Thymus (tissue), 11 donors: ENCODE data around the gene STX11. TPM values are rescaled to one million over a fixed set of nuclear protein-coding genes. Genes with fewer than 3 reads are reported as not detected.

Source experiments
- DNase-seq, 9 donors: peaks; one replicate each; pipeline ENCODE4 v3.0.0-alpha.2; 2013; ENCODE audit warnings: low spot score in 9 of 9, low read depth in 6 of 9, missing footprints in 1 of 9
- H3K27ac ChIP-seq, 2 donors: one replicate each; pipeline ENCODE4 v1.5.1; 2013; ENCODE audit warnings: control low read depth in 1 of 2, low read depth in 1 of 2, low read length in 1 of 2, mild to moderate bottlenecking in 1 of 2, moderate library complexity in 1 of 2
- H3K27me3 ChIP-seq, 2 donors: one replicate each; pipeline ENCODE4 v1.5.1; 2013; ENCODE audit warnings: low read length in 1 of 2; ENCODE audit not compliant: control insufficient read depth in 2 of 2, insufficient read depth in 1 of 2
- H3K36me3 ChIP-seq, 2 donors: one replicate each; pipeline ENCODE4 v1.5.1; 2013; ENCODE audit warnings: low read length in 1 of 2, mild to moderate bottlenecking in 1 of 2, moderate library complexity in 1 of 2; ENCODE audit not compliant: control insufficient read depth in 2 of 2, insufficient read depth in 2 of 2
- H3K4me1 ChIP-seq, 2 donors: one replicate each; pipeline ENCODE4 v1.5.1; 2013; ENCODE audit warnings: low read length in 2 of 2; ENCODE audit not compliant: control insufficient read depth in 2 of 2, insufficient read depth in 2 of 2
- H3K4me3 ChIP-seq, 2 donors: one replicate each; pipeline ENCODE4 v1.5.1; 2013; ENCODE audit warnings: low read length in 2 of 2, control low read depth in 1 of 2, mild to moderate bottlenecking in 1 of 2
- H3K9me3 ChIP-seq, 2 donors: one replicate each; pipeline ENCODE4 v1.5.1; 2013; ENCODE audit warnings: low read length in 1 of 2, mild to moderate bottlenecking in 1 of 2; ENCODE audit not compliant: control insufficient read depth in 2 of 2, insufficient read depth in 1 of 2
- WGBS: extraction: QIAGEN DNeasy Blood & Tissue Kit; methylation state at CpG from one replicate; pipeline ENCODE4 v1.1.7; 2013; 5-methylcytosine and 5-hydroxymethylcytosine counted together
- polyA plus RNA-seq: library from polyadenylated mRNA; stranded (reverse); fragments of 200-250 nt; gene quantifications from one replicate; pipeline ENCODE4 v1.2.3, GENCODE V29; 2013
- total RNA-seq: library from RNA; stranded (reverse); fragments of 120-200 nt; gene quantifications from one replicate; pipeline ENCODE4 v1.2.4, GENCODE V29; 2013
- donor health status: healthy.

The STX11 gene
- total and polyA plus RNA-seq, 2 donors, result 3.2 to 9.6 TPM

- peaks cover 5 to 6% of the 10 kb centered on the region in 2 donors for H3K4me1 ChIP-seq
These were observed 16.1 kb upstream of the STX11 start for GRCh38 chr6:144134176-144134575.

GRCh38 chr6:144134737-144135136 is 15.6 kb upstream of the STX11 start:
- WGBS, result 84% methylated on average over 2 of the region's 2 CpGs
- Histone ChIP-seq H3K36me3 (no peaks in the 10 kb centered on the region), H3K4me3 (no peak overlapping the region), H3K9me3 (no peaks in the 10 kb centered on the region), H3K27ac (no peak overlapping the region), H3K27me3 (no peaks in the 10 kb centered on the region), H3K4me1 (peaks cover 4 to 5% of the 10 kb centered on the region in 2 donors)
- no peak for DNase-seq

More at GRCh38 chr6:144134176-144134575, 16.1 kb upstream of the STX11 start:
- over 99% methylated on average over 2 of the region's 2 CpGs for WGBS
- no peaks in the 10 kb centered on the region for H3K27me3 ChIP-seq
- no peak for DNase-seq
- no peak overlapping the region for H3K27ac ChIP-seq
- H3K9me3 ChIP-seq, result no peaks in the 10 kb centered on the region
- no peak overlapping the region for H3K4me3 ChIP-seq
- no peaks in the 10 kb centered on the region for H3K36me3 ChIP-seq

GRCh38 chr6:144138542-144138941 is 11.8 kb upstream of the STX11 start:
- WGBS, result 93% methylated on average over 4 of the region's 4 CpGs
- H3K4me3 ChIP-seq, result no peak overlapping the region
- H3K27ac ChIP-seq, result no peak overlapping the region
- H3K36me3 ChIP-seq, result no peaks in the 10 kb centered on the region
- no peaks in the 10 kb centered on the region for H3K9me3 ChIP-seq
- no peaks in the 10 kb centered on the region for H3K4me1 ChIP-seq
- no peak for DNase-seq
- H3K27me3 ChIP-seq, result no peaks in the 10 kb centered on the region

- no peaks in the 10 kb centered on the region for H3K9me3 ChIP-seq
- H3K4me3 ChIP-seq, result no peak overlapping the region
- H3K27ac ChIP-seq, result no peak overlapping the region
- no peak for DNase-seq
- no peaks in the 10 kb centered on the region for H3K36me3 ChIP-seq
- H3K27me3 ChIP-seq, result no peaks in the 10 kb centered on the region
- 97% methylated on average over 3 of the region's 3 CpGs for WGBS
- H3K4me1 ChIP-seq, result no peaks in the 10 kb centered on the region
These were observed 10.5 kb upstream of the STX11 start for GRCh38 chr6:144139817-144140216.

- no peak for DNase-seq
- Histone ChIP-seq H3K9me3 (no peaks in the 10 kb centered on the region), H3K4me3 (no peak overlapping the region), H3K27me3 (no peaks in the 10 kb centered on the region), H3K36me3 (no peaks in the 10 kb centered on the region), H3K27ac (no peak overlapping the region), H3K4me1 (no peaks in the 10 kb centered on the region)
- whole genome bisulfite sequencing, result 93% methylated on average over 2 of the region's 2 CpGs
These were observed 9.4 kb upstream of the STX11 start for GRCh38 chr6:144140867-144141266.

- Histone ChIP-seq H3K4me1 (no peaks in the 10 kb centered on the region), H3K27ac (no peak overlapping the region), H3K27me3 (no peaks in the 10 kb centered on the region), H3K9me3 (no peaks in the 10 kb centered on the region), H3K36me3 (no peaks in the 10 kb centered on the region), H3K4me3 (no peak overlapping the region)
- 96% methylated on average over 2 of the region's 2 CpGs for WGBS
- DNase-seq, result no peak
These were observed 8.8 kb upstream of the STX11 start for GRCh38 chr6:144141470-144141869.

- no peak for DNase-seq
- Histone ChIP-seq H3K9me3 (no peaks in the 10 kb centered on the region), H3K27ac (no peak overlapping the region), H3K4me1 (no peaks in the 10 kb centered on the region), H3K27me3 (no peaks in the 10 kb centered on the region), H3K4me3 (no peak overlapping the region), H3K36me3 (no peaks in the 10 kb centered on the region)
- WGBS, result over 99% methylated on average over 1 of the region's 1 CpG
These were observed 7.2 kb upstream of the STX11 start for GRCh38 chr6:144143106-144143505.

GRCh38 chr6:144143878-144144277 is 6.4 kb upstream of the STX11 start:
- Histone ChIP-seq H3K27me3 (peaks cover 0 to 4% of the 10 kb centered on the region in 2 donors), H3K36me3 (no peaks in the 10 kb centered on the region), H3K9me3 (no peaks in the 10 kb centered on the region), H3K4me1 (no peaks in the 10 kb centered on the region), H3K27ac (no peak overlapping the region), H3K4me3 (no peak overlapping the region)
- DNase-seq, result no peak

- H3K4me3 ChIP-seq, result no peak overlapping the region
- peaks cover 0 to 4% of the 10 kb centered on the region in 2 donors for H3K4me1 ChIP-seq
These were observed 5.3 kb upstream of the STX11 start for GRCh38 chr6:144144996-144145395.

GRCh38 chr6:144145541-144145940 is 4.8 kb upstream of the STX11 start:
- WGBS, result 95% methylated on average over 2 of the region's 2 CpGs
- H3K27me3 ChIP-seq, result peaks cover 0 to 15% of the 10 kb centered on the region in 2 donors
- no peak overlapping the region for H3K4me3 ChIP-seq
- no peak for DNase-seq
- no peak overlapping the region for H3K27ac ChIP-seq
- H3K36me3 ChIP-seq, result no peaks in the 10 kb centered on the region
- H3K9me3 ChIP-seq, result no peaks in the 10 kb centered on the region
- peaks cover 0 to 5% of the 10 kb centered on the region in 2 donors for H3K4me1 ChIP-seq

More at GRCh38 chr6:144144996-144145395, 5.3 kb upstream of the STX11 start:
- no peaks in the 10 kb centered on the region for H3K9me3 ChIP-seq
- peaks cover 0 to 13% of the 10 kb centered on the region in 2 donors for H3K27me3 ChIP-seq
- 97% methylated on average over 1 of the region's 1 CpG for WGBS
- no peak for DNase-seq
- H3K36me3 ChIP-seq, result no peaks in the 10 kb centered on the region
- no peak overlapping the region for H3K27ac ChIP-seq
